Anterior cingulate cortex (tissue), 58 donors: ENCODE data around the gene EFTUD2.
A peak's percentile ranks its signal among the peaks of the same experiment; 100 is the strongest.

Experiments used
- DNase-seq, 58 donors: peaks; one replicate each; lab custom pipeline; 2025; lab: John Stamatoyannopoulos, UW

The EFTUD2 gene

DNA sequence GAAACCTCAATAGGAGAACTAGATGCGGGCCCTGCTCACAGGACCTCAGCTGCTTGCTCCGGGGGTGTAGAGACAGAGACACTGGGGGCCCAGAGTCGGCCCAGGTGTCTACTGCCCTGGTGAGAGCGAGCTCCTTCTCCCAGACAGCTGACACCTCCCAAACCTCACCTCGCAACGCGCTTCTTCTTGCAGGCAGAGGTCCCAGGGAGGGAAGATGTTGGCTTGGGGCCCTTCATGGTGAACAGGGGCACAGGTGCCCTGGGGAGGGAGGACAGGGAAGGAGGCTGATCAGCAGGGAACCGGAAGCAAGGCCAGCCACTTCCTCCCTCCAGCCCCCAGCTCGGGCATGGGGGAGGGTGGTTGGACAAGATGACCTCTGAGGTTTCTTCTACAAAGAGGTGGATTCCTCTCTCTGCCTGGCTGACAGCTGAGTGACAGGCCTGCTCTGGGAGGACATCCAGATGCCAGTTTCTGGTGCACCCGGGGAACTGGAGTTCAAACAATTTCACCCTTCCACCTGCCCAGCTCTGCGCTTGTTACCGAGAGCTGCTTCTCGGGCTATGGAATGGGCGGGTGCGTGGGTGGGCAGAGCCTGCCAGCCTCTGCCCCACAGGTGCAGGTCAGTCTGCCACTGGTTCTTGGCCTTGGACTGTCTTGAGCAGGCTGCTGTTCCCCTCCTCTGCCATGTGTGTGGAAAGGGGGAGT is 27.7 kb upstream of the EFTUD2 start:
- no peak for DNase-seq

DNA sequence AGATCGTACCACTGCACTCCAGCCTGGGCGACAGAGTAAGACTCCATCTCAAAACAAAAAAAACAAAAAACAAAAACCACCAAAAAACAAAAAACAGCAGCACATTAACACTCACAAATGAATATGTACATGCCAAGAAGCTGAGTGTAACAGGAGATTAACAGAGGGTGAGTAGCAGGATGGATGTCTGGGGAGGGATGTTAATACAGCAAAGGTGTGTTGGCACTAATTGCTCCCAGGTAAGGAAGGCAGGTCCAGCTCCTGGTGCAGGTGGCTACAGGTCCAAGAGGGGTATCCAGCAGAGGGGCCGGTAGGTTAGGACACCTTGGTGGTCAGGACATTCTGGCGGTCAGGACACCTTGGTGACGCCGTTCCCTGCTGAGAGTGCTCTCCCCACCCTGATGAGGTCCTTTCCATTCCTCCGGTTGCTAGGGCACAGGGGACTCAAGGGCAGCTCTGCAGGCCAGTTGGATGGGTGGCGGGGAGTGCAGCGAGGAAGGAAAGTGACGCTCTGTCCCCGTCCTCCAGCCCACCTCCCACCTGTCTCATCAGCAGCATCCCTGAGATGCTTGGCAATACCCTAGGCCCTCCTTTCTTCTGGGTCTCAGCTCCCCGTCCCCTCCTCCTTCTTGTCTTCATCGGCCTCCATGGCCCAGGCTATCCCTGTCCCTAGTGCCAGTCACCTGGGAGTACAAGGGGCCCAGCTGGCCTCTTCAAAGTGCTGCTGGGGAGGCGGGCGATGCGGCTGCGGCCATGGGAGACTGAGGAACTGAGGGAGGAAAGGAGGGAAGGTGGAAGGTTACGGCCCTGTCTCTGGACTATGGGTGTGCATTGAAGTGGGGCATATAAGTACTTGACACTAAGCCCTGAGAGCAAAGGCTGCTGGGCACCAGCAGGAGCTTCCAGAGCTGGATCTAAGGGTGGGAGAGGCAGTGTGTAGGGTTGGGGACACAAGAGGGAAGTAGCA is 26.8 kb upstream of the EFTUD2 start:
- DNase-seq = no peak

DNA sequence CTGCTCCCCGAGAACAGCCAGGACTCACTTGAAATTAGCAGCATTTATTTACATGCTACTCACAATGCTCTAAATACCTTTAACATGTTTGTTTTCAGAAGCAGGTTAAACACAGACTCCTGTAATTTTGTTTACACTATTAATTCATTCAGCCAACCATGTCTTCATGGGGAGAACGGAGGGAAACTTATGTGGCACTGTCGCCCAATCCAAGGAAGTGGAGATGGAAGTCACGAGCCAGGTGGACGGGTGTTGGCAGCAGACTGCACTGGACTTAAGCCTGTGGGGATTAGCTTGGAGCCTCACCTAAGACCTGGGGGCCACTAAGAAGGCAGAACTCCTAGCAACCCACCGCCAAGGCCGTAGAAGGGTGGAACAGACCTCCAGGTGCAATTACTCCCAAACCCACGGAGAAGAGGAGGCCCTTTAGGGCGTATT is 24.9 kb upstream of the EFTUD2 start:
- no peak for DNase-seq

DNA sequence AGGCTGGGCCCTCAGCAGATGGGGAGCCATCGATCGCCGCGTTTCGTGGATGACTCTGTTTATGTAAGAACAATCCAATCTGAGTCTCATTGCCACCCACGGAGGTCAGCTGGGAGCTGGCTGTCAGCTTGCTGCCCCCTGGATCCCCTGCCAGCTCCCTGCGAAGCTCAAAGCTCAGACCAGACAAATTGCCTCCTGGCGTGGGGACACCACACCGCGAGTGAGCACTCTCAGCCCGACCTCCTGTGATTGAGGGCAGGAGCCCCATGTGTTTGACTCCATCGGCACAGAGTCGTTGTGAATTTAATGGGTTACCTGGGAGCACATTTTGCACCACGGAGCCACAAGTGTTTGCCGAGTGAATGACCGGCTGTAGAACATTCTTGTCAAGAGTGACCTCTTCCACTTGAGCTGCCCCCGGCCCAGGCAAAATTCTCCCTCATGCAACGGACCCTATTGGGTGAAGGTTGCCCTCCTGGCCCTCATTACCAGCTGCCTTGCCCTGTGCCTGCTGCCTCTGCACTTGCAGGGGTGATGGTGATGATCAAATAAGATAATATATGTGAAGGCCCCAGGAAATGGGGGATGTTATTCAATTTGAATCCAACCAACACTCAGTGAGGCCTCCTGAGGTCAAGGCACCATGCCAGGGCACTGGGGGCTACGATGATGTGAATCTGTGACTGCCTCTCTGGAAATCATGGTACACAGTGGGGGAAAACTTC is 23.7 kb upstream of the EFTUD2 start:
- no peak for DNase-seq

DNA sequence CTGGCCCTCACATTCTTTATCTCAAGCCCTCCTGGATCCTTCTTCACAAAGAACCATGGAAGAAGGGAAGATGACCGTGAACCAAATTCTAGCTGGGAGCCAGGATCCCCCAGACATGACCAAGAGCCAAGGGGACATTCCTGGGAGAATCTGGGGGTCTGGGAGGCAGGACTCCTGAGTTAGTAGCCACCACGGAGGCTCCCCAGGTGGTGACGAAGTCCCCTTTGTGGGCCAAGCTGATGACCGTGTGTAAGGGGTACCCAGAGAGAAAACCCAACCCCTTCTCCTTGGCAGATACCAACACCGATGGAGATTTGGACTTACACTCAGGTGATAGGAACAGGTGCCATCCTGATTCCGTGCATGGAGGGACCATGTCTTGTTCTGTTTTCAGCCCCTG is 22.9 kb upstream of the EFTUD2 start:
- DNase-seq = no peak

DNA sequence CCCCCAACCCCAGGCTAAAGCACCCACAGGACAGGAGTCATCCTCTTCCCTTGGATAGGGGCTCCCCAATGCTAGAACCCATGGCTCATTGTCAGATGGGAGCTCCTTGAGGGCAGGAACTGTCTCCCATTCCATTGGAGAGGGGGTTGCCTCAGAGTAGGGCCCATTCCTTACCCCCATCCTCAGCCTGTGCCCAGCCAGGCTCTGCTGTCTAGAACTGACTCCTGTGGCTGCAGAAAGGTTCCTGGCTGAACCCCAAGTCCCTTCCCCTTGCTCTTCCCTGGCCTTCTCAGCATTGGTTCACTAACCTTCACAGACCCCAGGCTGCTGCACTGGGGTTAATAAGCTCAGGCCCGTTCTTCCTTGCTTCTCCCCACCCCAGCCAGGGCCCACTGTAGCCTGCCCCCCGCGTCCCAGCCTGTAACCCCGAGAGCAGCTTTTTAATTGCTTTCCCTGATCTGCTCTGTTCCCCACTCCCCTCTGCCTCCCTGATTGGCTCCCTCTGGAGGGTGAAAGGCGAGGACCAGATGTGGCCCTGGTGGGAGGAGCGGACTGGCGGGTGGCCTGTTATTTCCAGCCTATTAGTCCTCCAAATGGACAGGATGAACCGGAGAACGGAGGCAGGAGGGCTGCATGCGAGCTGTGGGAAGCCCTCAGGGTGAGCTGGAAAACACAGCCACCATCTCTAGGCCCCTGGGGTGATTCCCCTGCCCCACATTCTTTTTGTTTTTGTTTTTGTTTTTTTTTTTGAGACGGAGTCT is 22.1 kb upstream of the EFTUD2 start:
- no peak for DNase-seq

DNA sequence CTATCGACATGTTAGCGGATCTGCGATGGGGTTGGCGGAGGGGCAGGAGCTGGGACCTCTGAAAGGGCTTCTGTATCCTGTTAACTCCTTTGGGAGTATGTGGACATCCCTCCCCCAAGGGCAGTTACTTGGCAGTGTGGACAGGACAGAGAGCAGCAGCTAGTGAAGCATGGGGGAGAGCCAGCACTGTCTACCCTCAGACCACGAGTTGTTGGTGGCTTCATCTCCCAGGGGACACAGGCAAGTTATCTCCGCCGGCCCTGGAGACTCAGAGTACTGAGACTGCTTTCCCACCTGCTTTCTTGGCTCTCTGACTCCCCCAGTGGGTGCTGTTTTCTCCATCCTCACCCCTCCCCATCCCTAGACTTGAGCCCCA is 21.3 kb upstream of the EFTUD2 start:
- DNase-seq = no peak

DNA sequence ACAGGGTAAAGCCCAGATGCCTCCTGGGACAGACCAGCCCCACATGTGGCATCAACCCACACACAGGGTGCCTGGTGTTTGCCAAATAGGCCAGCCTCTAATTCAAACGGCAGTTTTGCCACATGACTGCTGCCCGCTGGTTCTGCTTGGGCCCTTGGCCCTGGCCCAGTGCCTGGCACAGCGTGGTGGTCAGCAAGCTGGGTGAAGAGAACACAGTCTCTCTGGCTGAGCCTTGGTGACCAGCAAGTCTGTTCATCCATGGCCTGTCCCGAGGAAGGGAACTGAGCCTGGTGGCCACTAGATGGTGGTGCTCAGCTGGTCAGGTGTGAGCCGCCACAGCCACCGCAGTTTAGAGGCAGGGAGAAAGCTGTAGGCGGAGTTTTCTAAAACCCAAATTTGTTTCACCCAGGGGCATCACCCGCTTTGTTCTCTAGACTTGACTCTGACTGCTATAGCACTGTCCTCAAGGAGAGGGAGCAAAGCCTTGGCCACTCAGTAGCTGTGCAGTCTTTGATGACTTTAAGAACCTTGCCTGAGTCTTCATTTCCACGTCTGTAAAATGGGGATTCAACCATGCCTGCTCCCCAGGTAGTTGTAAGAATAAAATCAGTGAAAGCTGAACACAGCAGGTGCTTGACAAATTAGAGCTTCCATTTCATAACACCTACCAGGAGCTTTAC is 20.8 kb upstream of the EFTUD2 start:
- peak in 56 of 58 donors; percentile 27 to 90 (median 74) for DNase-seq

DNA sequence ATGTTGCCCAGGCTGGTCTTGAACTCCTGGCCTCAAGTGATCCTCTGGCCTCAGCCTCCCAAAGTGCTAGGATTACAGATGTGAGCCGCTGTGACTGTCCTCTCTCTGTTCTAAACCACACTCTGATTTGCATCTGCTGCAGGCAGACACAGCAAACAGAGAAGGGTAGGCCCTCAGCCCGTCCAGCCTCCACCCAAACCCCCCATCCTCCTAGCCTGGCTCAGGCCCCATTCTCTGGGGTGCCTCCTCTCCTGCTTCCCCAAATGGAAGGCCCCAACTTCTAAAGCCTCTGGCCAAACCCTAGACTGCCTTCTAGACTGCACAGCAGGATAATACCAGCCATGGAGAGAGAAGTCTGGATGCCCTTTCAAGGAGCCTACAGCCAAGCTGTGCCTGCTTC is 20.2 kb upstream of the EFTUD2 start:
- no peak for DNase-seq

DNA sequence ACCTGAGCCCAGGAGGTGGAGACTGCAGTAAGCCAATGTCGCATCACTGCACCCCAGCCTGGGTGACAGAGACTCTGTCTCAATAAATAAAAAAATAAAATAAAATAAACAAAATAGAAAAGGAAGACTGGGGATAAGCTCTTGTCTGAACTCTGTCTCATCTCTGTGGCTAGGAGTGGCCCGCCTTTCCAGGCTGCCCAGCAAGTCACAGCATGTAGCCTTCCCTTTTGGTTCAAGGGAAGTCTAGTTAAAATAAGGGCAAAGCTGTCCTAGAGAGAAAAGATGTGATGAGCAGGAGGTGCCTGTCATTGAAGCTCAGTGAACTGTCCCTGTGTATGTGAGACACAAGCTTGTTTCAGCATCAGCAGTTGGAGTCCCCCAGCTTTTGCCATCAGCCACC is 18.8 kb upstream of the EFTUD2 start:
- DNase-seq = no peak

DNA sequence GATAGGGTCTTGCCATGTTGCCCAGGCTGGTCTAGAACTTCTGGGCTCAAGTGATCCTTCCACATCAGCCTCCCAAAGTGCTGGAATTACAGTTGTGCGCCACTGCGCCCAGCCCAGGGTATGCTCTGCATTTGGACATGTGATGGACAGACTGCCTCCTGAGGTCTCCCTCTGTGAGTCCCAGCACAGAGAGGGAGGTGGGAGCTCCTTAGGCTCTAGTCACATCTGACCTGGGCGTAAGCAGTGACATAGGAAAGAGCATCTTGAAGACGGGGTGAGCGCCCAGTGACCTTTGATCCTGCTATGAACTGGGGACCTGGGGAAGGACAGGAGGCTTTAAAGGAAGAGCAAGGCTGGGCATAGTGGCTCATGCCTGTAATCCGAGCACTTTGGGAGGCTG is 18.2 kb upstream of the EFTUD2 start:
- no peak for DNase-seq

DNA sequence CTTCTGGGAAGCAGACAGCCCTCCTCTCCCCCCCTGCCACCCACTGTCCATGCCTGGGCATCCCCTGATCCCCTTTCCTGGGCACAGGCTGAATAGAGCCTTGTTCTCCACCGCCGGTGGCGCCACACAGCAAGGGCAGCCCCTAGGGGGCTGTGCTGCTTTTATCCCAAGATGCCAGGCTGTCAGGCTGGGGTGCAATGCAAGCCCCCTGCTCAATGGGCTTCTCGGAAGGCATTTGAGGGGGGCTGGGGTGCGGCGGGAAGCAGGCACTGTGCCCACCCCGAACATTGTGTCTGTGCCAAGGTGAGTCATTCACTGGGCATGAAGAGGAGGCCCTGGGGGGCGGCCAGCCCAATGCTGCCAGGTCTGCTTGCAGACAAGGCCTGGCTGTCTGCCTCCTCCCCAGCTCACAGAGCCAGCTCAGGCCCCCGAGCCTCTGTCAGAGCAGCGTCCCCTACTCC is 17.6 kb upstream of the EFTUD2 start:
- DNase-seq = peak in 55 of 58 donors; percentile 17 to 95 (median 79)

DNA sequence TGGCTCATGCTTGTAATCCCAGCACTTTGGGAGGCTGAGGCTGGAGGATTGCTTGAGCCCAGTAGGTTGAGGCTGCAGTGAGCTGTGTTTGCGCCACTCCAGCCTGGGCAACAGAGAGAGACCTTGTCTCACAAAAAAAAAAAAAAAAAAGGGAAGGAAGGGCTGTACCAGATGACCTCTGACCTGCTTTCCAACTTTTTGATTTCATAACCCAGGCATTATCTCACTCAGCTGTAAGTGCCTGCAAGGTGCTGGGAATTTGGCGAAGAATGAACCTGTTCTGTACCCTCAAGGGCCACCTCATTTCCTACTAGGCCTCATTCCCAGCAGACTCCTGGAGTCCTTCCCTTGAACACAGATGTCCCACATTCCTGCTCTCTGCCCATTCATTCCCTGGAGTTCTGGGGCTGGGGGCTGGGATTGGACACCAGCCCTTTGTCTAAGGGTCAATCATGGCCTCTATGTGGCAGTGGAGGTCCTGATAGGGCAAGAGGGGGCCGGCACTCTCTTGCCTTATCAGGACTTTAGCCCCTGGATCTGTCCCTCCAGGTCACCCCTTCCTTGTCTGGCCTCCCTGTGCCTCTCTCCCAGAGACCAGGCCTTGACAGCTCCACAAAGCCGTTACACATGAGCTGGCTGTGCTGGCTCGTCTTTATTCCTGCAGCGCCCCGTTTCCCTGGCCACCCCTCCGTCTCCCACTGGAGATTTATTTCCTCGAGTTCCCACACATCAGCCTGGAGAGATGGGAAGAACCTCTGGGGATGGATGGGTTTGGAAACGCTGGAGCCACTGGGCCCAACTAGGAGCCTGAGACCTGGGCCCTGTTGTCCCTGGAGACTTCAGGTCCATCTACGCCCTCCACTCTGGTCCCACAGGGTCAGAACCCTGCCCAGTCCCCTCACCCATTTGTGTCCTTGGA is 16.9 kb upstream of the EFTUD2 start:
- DNase-seq = peak in 11 of 58 donors; percentile 46 to 81 (median 70)

DNA sequence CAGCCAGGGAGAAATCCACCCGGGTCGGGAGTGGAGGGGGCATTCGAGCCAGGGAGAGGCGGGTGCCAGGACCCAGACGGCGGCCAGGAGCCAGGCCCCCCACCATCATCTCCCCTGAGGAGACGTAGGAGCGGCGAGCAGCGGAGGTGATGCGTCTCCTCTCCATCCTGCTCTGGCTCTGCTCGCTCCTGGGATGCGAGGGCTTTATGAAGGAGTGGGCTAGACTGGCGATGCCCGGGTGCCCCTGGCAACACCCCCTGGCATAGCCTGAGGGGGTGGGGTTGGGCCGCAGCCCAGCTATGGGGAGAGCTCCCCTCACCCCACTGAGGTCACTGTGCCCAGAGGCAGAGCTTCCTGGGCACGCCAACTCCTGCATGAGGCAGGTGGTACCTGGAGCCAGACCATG is 16.1 kb upstream of the EFTUD2 start, which contains the start of gene GFAP:
Gene GFAP (minus strand): TSS at position 180 of the 406 bp plus-strand sequence. CDS start 14 bp downstream, at position 166.
- DNase-seq = peak in 46 of 58 donors; percentile 24 to 85 (median 58)

DNA sequence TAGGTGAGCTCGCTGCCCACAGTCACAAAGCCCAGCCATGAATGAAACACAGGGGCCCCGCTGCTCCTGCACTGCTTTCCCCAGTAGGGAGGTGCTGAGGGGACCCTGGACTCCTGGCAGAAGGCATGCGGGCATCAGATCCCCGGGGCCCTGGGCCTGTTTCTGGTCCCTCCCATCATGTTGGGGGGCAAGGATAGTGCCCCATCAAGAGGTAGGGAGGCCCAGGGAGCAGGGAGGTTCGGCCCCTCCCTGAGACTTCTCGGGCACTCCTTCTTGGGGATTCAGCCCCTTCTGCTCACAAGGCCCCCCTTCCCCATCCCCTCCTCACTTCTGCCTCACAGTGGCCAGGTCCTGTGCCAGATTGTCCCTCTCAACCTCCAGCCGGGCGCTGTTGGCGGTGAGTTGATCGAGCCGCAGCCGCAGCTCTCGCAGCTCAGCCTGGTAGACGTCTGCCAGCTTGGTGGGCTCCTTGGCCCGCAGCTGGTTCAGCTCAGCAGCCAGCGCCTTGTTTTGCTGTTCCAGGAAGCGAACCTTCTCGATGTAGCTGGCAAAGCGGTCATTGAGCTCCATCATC is 15.5 kb upstream of the EFTUD2 start:
- DNase-seq = peak in 1 of 58 donors; percentile 46

DNA sequence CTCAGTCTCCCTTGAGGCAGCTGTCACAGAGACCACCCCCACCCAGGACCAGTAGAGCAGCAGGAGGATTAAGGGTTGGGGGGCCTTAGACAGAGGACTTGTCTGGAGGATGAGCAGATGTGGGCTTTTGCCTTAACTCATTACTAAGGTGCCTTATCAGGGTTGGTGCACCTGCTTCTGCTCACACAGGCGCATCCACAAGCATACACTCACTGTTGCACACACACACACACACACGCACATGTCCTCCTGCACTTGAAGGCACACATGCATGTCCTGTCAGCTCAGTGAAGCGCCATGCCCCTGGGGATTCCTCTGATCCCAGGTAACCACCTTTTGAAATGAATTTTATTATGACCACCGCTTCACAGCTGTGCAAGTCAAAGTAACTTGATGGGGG is 14.9 kb upstream of the EFTUD2 start:
- no peak for DNase-seq

DNA sequence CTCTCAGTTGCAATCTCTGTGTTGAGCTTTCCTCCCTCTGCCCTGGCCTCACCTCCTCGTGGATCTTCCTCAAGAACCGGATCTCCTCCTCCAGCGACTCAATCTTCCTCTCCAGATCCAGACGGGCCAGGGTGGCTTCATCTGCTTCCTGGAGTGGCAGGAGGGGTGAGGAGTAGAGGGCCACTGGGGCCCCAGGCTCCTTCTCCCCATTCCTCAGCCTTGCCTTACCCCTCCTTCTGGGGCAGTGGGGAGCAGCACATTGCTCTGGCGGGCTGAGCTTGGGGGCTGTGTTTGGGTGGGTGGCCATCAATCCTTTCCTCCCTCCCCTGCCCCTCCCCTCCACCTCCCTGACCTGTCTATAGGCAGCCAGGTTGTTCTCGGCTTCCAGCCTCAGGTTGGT is 14.4 kb upstream of the EFTUD2 start:
- DNase-seq = peak in 2 of 58 donors; percentile 39 to 52
